Liver (tissue), 9 donors: Measurements from ENCODE around the gene LANCL1. TPM values are rescaled to one million over a fixed set of nuclear protein-coding genes. Genes with fewer than 3 reads are reported as not detected.
"Not testable (repeated sequence)": the region's sequence is repeated elsewhere in the genome, so short reads cannot be mapped to it uniquely, and the experiment has no call there.

ENCODE experiments used
- DNase-seq: peaks from one replicate; pipeline ENCODE4 v3.0.0-alpha.2; 2017; ENCODE audit warnings: low spot score
- H3K27ac ChIP-seq, 2 donors: one replicate each; pipeline ENCODE4 v1.7.0; 2013; ENCODE audit warnings: inconsistent platforms in 2 of 2, low read length in 2 of 2, control low read depth in 1 of 2, low read depth in 1 of 2, mild to moderate bottlenecking in 1 of 2
- H3K27me3 ChIP-seq, 4 donors: one replicate each; pipeline versions ENCODE4 v1.6.1 to v1.7.0; 2013; ENCODE audit warnings: low read length in 3 of 4, inconsistent platforms in 1 of 4, mild to moderate bottlenecking in 1 of 4, moderate library complexity in 1 of 4; ENCODE audit not compliant: control insufficient read depth in 4 of 4, insufficient read depth in 4 of 4
- H3K36me3 ChIP-seq, 4 donors: one replicate each; pipeline versions ENCODE4 v1.6.1 to v1.7.0; 2013; ENCODE audit warnings: low read length in 3 of 4, mild to moderate bottlenecking in 3 of 4, low read depth in 1 of 4, moderate library complexity in 1 of 4; ENCODE audit not compliant: control insufficient read depth in 4 of 4, insufficient read depth in 3 of 4
- H3K4me1 ChIP-seq, 4 donors: one replicate each; pipeline versions ENCODE4 v1.6.1 to v1.7.0; 2013; ENCODE audit warnings: low read length in 3 of 4, mild to moderate bottlenecking in 3 of 4, moderate library complexity in 1 of 4; ENCODE audit not compliant: control insufficient read depth in 4 of 4, insufficient read depth in 4 of 4
- H3K4me3 ChIP-seq, 3 donors: one replicate each; pipeline versions ENCODE4 v1.6.1 to v1.7.0; 2013; ENCODE audit warnings: low read length in 3 of 3, control low read depth in 1 of 3, low read depth in 1 of 3, mild to moderate bottlenecking in 1 of 3
- H3K9ac ChIP-seq, 2 donors: one replicate each; pipeline ENCODE4 v1.7.0; 2013; ENCODE audit warnings: low read length in 2 of 2, mild to moderate bottlenecking in 2 of 2, moderate library complexity in 2 of 2, control low read depth in 1 of 2, low read depth in 1 of 2
- H3K9me3 ChIP-seq, 4 donors: one replicate each; pipeline versions ENCODE4 v1.6.1 to v1.7.0; 2013; ENCODE audit warnings: low read length in 3 of 4; ENCODE audit not compliant: control insufficient read depth in 4 of 4
- EGR1 ChIP-seq, 2 donors: IDR thresholded peaks; 2 replicates each; pipeline ENCODE4 v1.6.1; 2016 to 2018; ENCODE audit warnings: antibody characterized with exemption in 2 of 2, low read depth in 2 of 2
- FOXA1 ChIP-seq: IDR thresholded peaks from 2 replicates; pipeline ENCODE4 v1.6.1; 2016; ENCODE audit warnings: antibody characterized with exemption
- FOXA2 ChIP-seq: IDR thresholded peaks from 2 replicates; pipeline ENCODE4 v1.6.1; 2016; ENCODE audit warnings: antibody characterized with exemption
- HNF4A ChIP-seq, 2 donors: conservative IDR thresholded peaks; 2 replicates each; pipeline ENCODE4 v1.6.1; 2016; ENCODE audit warnings: antibody characterized with exemption in 2 of 2, mild to moderate bottlenecking in 2 of 2
- JUND ChIP-seq, 2 donors: IDR thresholded peaks; 2 replicates each; pipeline ENCODE4 v1.6.1; 2016; ENCODE audit warnings: antibody characterized with exemption in 2 of 2
- NR2F2 ChIP-seq: IDR thresholded peaks from 2 replicates; pipeline ENCODE4 v1.6.1; 2016; ENCODE audit warnings: antibody characterized with exemption
- RAD21 ChIP-seq, 2 donors: IDR thresholded peaks; 2 replicates each; pipeline ENCODE4 v1.6.1; 2016; ENCODE audit warnings: antibody characterized with exemption in 2 of 2, mild to moderate bottlenecking in 2 of 2
- REST ChIP-seq: IDR thresholded peaks from 2 replicates; pipeline ENCODE4 v1.6.1; 2016; ENCODE audit warnings: antibody characterized with exemption, mild to moderate bottlenecking
- YY1 ChIP-seq: IDR thresholded peaks from 2 replicates; pipeline ENCODE4 v1.6.1; 2016; ENCODE audit warnings: antibody characterized with exemption, mild to moderate bottlenecking
- WGBS: extraction: QIAGEN DNeasy Blood & Tissue Kit; methylation state at CpG from one replicate; pipeline ENCODE4 v1.1.7; 2013; 5-methylcytosine and 5-hydroxymethylcytosine counted together
- polyA plus RNA-seq, 2 donors: library from polyadenylated mRNA; stranded (reverse) in 1 of 2; unstranded in 1 of 2; fragments of 200-250 nt in 1 of 2; fragments of >200 nt in 1 of 2; fragmentation: Nextera tagmentation in 1 of 2; extraction: Ambion mirVana in 1 of 2; gene quantifications; one replicate each; pipeline versions ENCODE4 v1.2.1 to v1.2.3, GENCODE V29; 2013 to 2015
- total RNA-seq, 2 donors: library from RNA; depleted of rRNA; stranded (reverse); fragments of >200 nt; gene quantifications; one replicate each; pipeline ENCODE4 v1.2.3, GENCODE V29; 2014
- TF ChIP-seq, protein P1 (sequence below): IDR thresholded peaks from 2 replicates; pipeline ENCODE4 v1.6.1; 2016; ENCODE audit warnings: antibody characterized with exemption
- TF ChIP-seq, protein P2 (sequence below): IDR thresholded peaks from 2 replicates; pipeline ENCODE4 v1.6.1; 2016; ENCODE audit warnings: antibody characterized with exemption
- donor health status: healthy.
- donor health status: healthy.
- donor health status: healthy.
- donor health status: healthy.
- donor health status: healthy.

Gene LANCL1
- total and polyA plus RNA-seq, 4 donors: 7.2 to 21.0 (median 12.1) TPM

- Histone ChIP-seq H3K4me3 (no peak overlapping the region), H3K9me3 (no peaks in the 10 kb centered on the region), H3K4me1 (no peaks in the 10 kb centered on the region), H3K36me3 (peaks cover 0 to 13% (median 7%) of the 10 kb centered on the region in 4 donors), H3K27ac (no peak overlapping the region), H3K27me3 (no peaks in the 10 kb centered on the region), H3K9ac (no peak overlapping the region)
- TF ChIP-seq NR2F2 (no peak), RAD21 (IDR thresholded peaks at IDR 0.05) (no peak), REST (no peak), JUND (IDR thresholded peaks at IDR 0.05) (no peak), FOXA1 (no peak), EGR1 (IDR thresholded peaks at IDR 0.05; ENCODE audit: low read depth in 2 of 2) (no peak), FOXA2 (no peak)
- TF ChIP-seq, protein P1, sequence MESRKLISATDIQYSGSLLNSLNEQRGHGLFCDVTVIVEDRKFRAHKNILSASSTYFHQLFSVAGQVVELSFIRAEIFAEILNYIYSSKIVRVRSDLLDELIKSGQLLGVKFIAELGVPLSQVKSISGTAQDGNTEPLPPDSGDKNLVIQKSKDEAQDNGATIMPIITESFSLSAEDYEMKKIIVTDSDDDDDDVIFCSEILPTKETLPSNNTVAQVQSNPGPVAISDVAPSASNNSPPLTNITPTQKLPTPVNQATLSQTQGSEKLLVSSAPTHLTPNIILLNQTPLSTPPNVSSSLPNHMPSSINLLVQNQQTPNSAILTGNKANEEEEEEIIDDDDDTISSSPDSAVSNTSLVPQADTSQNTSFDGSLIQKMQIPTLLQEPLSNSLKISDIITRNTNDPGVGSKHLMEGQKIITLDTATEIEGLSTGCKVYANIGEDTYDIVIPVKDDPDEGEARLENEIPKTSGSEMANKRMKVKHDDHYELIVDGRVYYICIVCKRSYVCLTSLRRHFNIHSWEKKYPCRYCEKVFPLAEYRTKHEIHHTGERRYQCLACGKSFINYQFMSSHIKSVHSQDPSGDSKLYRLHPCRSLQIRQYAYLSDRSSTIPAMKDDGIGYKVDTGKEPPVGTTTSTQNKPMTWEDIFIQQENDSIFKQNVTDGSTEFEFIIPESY: no peak
- 99% methylated on average over 2 of the region's 2 CpGs for WGBS
- DNase-seq: no peak
Observed at GRCh38 chr2:210452194-210452593, 24.4 kb downstream of the LANCL1 start.

- H3K9me3 ChIP-seq, H3K4me1 ChIP-seq, DNase-seq, H3K27me3 ChIP-seq, H3K9ac ChIP-seq, H3K27ac ChIP-seq, H3K4me3 ChIP-seq: not testable (repeated sequence)
- 98% methylated on average over 3 of the region's 3 CpGs for WGBS
- peaks cover 0 to 13% (median 7%) of the 10 kb centered on the region in 4 donors for H3K36me3 ChIP-seq
Observed at GRCh38 chr2:210450942-210451341, 25.6 kb downstream of the LANCL1 start.

DNA sequence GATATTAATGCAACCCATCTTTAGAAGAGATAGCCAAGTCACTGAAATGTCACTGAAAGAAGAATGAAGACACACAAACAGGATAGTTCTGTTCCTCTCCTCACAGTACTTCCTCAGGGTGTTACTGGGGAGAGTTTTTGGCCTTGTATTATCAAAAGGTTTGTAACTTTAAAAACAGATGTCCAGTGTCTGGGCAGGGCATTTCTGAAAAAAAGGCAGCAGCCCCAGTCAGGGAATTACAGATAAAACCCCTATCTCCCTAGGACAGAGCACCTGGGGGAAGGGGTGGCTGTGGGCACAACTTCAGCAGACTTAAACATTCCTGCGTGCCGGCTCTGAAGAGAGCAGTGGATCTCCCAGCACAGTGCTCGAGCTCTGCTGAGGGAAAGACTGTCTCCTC, 30.8 kb downstream of the LANCL1 start:
- Histone ChIP-seq H3K36me3 (peaks cover 0 to 2% (median 0%) of the 10 kb centered on the region in 4 donors), H3K4me3 (no peak overlapping the region)

More for the DNA sequence above, 30.8 kb downstream of the LANCL1 start:
- Histone ChIP-seq H3K9ac (no peak overlapping the region), H3K9me3 (no peaks in the 10 kb centered on the region), H3K27me3 (no peaks in the 10 kb centered on the region), H3K4me1 (peaks cover 0 to under 1% (median 0%) of the 10 kb centered on the region in 4 donors), H3K27ac (no peak overlapping the region)
- TF ChIP-seq NR2F2 (no peak), FOXA1 (no peak), JUND (IDR thresholded peaks at IDR 0.05) (no peak), YY1 (no peak), HNF4A (conservative IDR thresholded peaks at IDR 0.05) (no peak), FOXA2 (no peak), EGR1 (IDR thresholded peaks at IDR 0.05; ENCODE audit: low read depth in 2 of 2) (no peak)
- TF ChIP-seq, protein P2, sequence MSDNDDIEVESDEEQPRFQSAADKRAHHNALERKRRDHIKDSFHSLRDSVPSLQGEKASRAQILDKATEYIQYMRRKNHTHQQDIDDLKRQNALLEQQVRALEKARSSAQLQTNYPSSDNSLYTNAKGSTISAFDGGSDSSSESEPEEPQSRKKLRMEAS: no peak
- TF ChIP-seq, protein P1: no peak
- 93% methylated on average over 3 of the region's 3 CpGs for WGBS
- no peak for DNase-seq
